Measurements from ENCODE around the gene OCLN. TPM values are rescaled to one million over a fixed set of nuclear protein-coding genes. Genes with fewer than 3 reads are reported as not detected.

The OCLN gene
- total RNA-seq, 1 donor from 2014 or later: 15.3 TPM

- H3K27ac Mint-ChIP-seq (ENCODE audit: unreplicated experiment): peak overlapping the region; percentile 72
- DNase-seq (ENCODE audit: low read depth) (peak; percentile 26), FAIRE-seq (no peak)
- peaks cover 3% of the 10 kb centered on the region for H3K27me3 Mint-ChIP-seq (ENCODE audit: low read depth, unreplicated experiment)
- no peaks in the 10 kb centered on the region for H3K79me2 ChIP-seq (ENCODE audit: insufficient read depth, low read length)
- peak overlapping the region; percentile 84 for H2AFZ ChIP-seq (ENCODE audit: low read depth, low read length)
- H3K4me3 ChIP-seq (ENCODE audit: insufficient read depth, low read depth, low read length): peak overlapping the region; percentile 66
- peaks cover 12% of the 10 kb centered on the region for H3K4me1 ChIP-seq (ENCODE audit: insufficient read depth, low read length)
- H3K4me2 ChIP-seq (ENCODE audit: low read length): peak overlapping the region; percentile 93
- H3K4me3 Mint-ChIP-seq (ENCODE audit: unreplicated experiment): peak overlapping the region; percentile 88
- H3K4me1 Mint-ChIP-seq (ENCODE audit: low read depth, unreplicated experiment): peaks cover 7% of the 10 kb centered on the region
- no peak overlapping the region for H3K27ac ChIP-seq (ENCODE audit: low read depth, low read length)
- H3K9me3 Mint-ChIP-seq (ENCODE audit: unreplicated experiment): no peaks in the 10 kb centered on the region
- H3K9me3 ChIP-seq (ENCODE audit: insufficient read depth, low read depth, low read length): no peaks in the 10 kb centered on the region
- no peaks in the 10 kb centered on the region for H3K36me3 ChIP-seq (ENCODE audit: insufficient read depth, low read length)
- no peaks in the 10 kb centered on the region for H4K20me1 ChIP-seq (ENCODE audit: insufficient read depth, low read length)
- TF ChIP-seq CTCF (IDR thresholded peaks at IDR 0.05; ENCODE audit: insufficient read depth, low read depth, low read length) (no peak), EZH2 (IDR thresholded peaks at IDR 0.05; ENCODE audit: insufficient read depth, low read length) (no peak)
- H3K9ac ChIP-seq (ENCODE audit: low read length): peak overlapping the region; percentile 51
- no peaks in the 10 kb centered on the region for H3K36me3 Mint-ChIP-seq (ENCODE audit: low read depth, unreplicated experiment)
- H3K27me3 ChIP-seq (ENCODE audit: insufficient read depth, low read length): peaks cover 20% of the 10 kb centered on the region
These were observed 975 bp downstream of the OCLN start for GRCh38 chr5:69493396-69494133.

- H4K20me1 ChIP-seq (ENCODE audit: insufficient read depth, low read length): no peaks in the 10 kb centered on the region
- H3K4me1 ChIP-seq (ENCODE audit: insufficient read depth, low read length): peaks cover 12% of the 10 kb centered on the region
- FAIRE-seq (no peak), DNase-seq (ENCODE audit: low read depth) (no peak)
- no peak overlapping the region for H3K4me3 ChIP-seq (ENCODE audit: insufficient read depth, low read depth, low read length)
- Mint-ChIP-seq H3K4me1 (ENCODE audit: low read depth, unreplicated experiment) (peaks cover 7% of the 10 kb centered on the region), H3K4me3 (ENCODE audit: unreplicated experiment) (peak overlapping the region; percentile 77), H3K27ac (ENCODE audit: unreplicated experiment) (no peak overlapping the region), H3K36me3 (ENCODE audit: low read depth, unreplicated experiment) (no peaks in the 10 kb centered on the region), H3K9me3 (ENCODE audit: unreplicated experiment) (no peaks in the 10 kb centered on the region), H3K27me3 (ENCODE audit: low read depth, unreplicated experiment) (peaks cover 3% of the 10 kb centered on the region)
- no peak for TF ChIP-seq CTCF (IDR thresholded peaks at IDR 0.05; ENCODE audit: insufficient read depth, low read depth, low read length)
- TF ChIP-seq EZH2 (IDR thresholded peaks at IDR 0.05; ENCODE audit: insufficient read depth, low read length): no peak
- no peaks in the 10 kb centered on the region for H3K36me3 ChIP-seq (ENCODE audit: insufficient read depth, low read length)
- H3K9ac ChIP-seq (ENCODE audit: low read length): no peak overlapping the region
- H3K27ac ChIP-seq (ENCODE audit: low read depth, low read length): no peak overlapping the region
- no peaks in the 10 kb centered on the region for H3K9me3 ChIP-seq (ENCODE audit: insufficient read depth, low read depth, low read length)
- peaks cover 18% of the 10 kb centered on the region for H3K27me3 ChIP-seq (ENCODE audit: insufficient read depth, low read length)
- H2AFZ ChIP-seq (ENCODE audit: low read depth, low read length): no peak overlapping the region
- H3K79me2 ChIP-seq (ENCODE audit: insufficient read depth, low read length): no peaks in the 10 kb centered on the region
- no peak overlapping the region for H3K4me2 ChIP-seq (ENCODE audit: low read length)
These were observed 1.9 kb downstream of the OCLN start for GRCh38 chr5:69494452-69494851.

- peaks cover under 1% of the 10 kb centered on the region for H3K27me3 Mint-ChIP-seq (ENCODE audit: low read depth, unreplicated experiment)
- H3K36me3 Mint-ChIP-seq (ENCODE audit: low read depth, unreplicated experiment): no peaks in the 10 kb centered on the region
- H3K27ac Mint-ChIP-seq (ENCODE audit: unreplicated experiment): no peak overlapping the region
- Histone ChIP-seq H3K36me3 (ENCODE audit: insufficient read depth, low read length) (no peaks in the 10 kb centered on the region), H3K79me2 (ENCODE audit: insufficient read depth, low read length) (no peaks in the 10 kb centered on the region), H3K9me3 (ENCODE audit: insufficient read depth, low read depth, low read length) (no peaks in the 10 kb centered on the region), H3K9ac (ENCODE audit: low read length) (no peak overlapping the region), H4K20me1 (ENCODE audit: insufficient read depth, low read length) (no peaks in the 10 kb centered on the region), H3K4me1 (ENCODE audit: insufficient read depth, low read length) (peaks cover 19% of the 10 kb centered on the region), H3K4me2 (ENCODE audit: low read length) (no peak overlapping the region), H3K27ac (ENCODE audit: low read depth, low read length) (no peak overlapping the region), H3K4me3 (ENCODE audit: insufficient read depth, low read depth, low read length) (no peak overlapping the region), H2AFZ (ENCODE audit: low read depth, low read length) (no peak overlapping the region), H3K27me3 (ENCODE audit: insufficient read depth, low read length) (peaks cover 10% of the 10 kb centered on the region)
- DNase-seq (ENCODE audit: low read depth) (peak; percentile 58), FAIRE-seq (no peak)
- no peak overlapping the region for H3K4me3 Mint-ChIP-seq (ENCODE audit: unreplicated experiment)
- H3K4me1 Mint-ChIP-seq (ENCODE audit: low read depth, unreplicated experiment): peaks cover 11% of the 10 kb centered on the region
- no peaks in the 10 kb centered on the region for H3K9me3 Mint-ChIP-seq (ENCODE audit: unreplicated experiment)
- no peak for TF ChIP-seq CTCF (IDR thresholded peaks at IDR 0.05; ENCODE audit: insufficient read depth, low read depth, low read length)
These were observed 4.5 kb downstream of the OCLN start for GRCh38 chr5:69497006-69497520.

Data from astrocyte (in vitro differentiated cells and primary cell).